Stimulated activated CD4-positive, alpha-beta T cell treated with anti-CD3 and anti-CD28 coated beads, TNF-alpha, amount 100 ng/mL, for 4 hours (primary cell): ENCODE measurements around the gene RECK.
"Not testable (repeated sequence)": the region's sequence is repeated elsewhere in the genome, so short reads cannot be mapped to it uniquely, and the experiment has no call there.

ENCODE experiments used
- DNase-seq, 3 experiments: peaks; one replicate each; pipeline ENCODE4 v3.0.0-alpha.2; 2020; ENCODE audit warnings: low read depth in 3 of 3

Gene RECK

DNA sequence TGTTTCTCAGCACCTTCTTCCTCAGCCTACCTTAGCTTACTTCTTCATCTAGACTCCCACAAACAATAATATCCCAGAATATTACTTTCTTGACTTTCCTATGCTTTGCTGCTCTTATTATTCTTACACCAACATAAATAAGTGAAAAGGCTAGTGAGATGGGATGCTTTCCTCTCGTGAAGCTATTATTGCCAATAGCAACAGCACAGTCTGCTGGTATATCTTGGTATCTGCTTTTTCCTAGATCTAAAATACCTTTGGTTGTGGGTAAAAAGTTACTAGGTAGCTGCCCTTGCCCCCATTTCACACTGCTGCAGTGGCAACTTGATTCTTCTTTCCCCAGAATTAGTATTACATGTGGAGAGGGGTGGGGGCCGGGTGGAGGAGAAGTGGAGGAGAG is 73.7 kb downstream of the RECK start:
- no peak for DNase-seq

DNA sequence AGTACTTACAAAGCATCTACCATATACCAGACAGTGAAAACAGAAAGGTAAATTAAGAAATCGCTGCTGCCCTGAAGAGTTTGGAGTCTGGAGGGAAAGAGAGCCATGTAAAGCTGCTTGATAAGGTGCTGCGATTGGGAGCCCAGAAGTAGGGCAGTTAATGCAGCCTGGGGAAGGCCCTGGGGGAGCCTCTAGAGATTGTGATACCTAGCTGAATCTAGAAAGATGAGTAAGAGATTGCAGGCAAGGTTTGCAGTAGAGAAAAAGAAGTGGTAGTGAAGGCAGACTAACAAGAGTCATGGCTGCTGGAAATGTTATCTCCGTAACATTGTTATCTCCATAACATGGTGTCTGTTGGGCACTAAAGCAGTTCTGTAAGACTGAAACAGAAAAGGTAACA is 75.8 kb downstream of the RECK start:
- DNase-seq = no peak

DNA sequence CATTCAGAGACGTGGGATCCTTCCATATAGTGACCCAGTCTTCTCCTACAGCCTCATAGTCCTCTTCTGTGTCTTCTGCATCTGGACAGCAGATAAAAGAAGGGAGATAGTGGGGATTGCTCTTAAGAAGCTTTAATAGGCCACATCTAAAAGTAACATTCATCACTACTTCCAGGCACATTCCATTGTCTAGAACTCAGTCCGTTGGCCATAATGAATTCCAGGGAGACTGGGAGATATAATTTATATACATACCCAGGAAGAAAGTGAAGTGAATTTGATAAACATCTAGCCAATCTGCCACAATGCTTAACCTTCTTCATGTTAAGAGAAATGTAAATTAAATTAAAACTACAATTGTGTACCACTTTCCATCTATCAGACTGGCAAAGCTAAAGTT is 77.3 kb downstream of the RECK start:
- DNase-seq = no peak

DNA sequence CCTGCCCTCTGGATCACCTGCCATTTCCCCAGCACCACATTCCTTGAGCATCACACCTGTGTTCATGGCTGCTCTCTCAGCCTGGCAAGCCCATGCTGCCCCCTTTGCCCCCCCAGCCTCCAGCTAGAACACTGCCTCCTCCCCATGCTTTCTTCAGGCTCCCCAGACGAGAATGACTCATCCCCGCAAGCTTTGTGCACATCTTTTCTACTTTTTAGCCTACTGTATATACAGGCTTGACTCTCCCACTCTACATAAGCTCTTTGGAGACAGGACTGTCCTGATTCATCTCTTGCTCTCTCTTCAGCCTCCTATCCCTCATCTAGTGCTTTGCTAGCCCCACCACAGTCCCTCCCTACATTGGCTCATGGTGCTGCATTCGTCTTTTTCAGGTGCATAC is 79.9 kb downstream of the RECK start:
- no peak for DNase-seq

DNA sequence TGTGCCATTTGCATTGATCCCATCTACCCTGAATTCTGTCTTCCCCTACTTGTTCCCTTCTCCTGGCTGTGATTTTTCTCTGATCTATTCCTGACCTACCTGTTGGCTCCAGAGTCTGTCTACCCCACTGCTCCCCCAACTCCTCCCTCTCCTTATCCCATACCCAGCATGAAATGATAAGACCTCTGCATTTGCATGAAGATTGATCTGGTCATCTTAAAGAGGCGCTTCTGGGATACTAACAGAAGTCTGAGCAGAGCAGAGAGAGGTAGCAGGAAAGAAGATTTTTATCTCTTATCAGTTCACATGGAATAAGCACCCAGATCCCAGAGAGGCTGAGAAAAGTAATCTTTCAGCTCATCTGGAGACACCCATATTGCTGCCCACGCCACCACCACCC is 81.5 kb downstream of the RECK start:
- no peak for DNase-seq

DNA sequence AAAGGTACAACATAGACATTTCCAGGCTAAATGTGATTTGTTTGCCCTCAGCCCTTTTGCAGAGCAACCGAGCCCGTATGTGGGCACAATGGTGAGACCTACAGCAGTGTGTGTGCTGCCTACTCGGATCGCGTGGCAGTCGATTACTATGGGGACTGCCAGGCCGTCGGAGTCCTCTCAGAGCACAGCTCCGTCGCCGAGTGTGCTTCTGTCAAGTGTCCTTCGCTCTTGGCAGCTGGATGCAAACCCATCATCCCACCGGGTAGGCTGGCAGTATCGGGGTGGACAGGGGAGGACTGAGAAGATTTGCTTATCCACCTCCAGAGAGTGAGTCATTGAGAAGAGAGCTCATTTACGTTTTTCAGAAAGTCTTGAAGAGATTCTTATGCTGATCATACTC is 82.0 kb downstream of the RECK start:
- no peak for DNase-seq

DNA sequence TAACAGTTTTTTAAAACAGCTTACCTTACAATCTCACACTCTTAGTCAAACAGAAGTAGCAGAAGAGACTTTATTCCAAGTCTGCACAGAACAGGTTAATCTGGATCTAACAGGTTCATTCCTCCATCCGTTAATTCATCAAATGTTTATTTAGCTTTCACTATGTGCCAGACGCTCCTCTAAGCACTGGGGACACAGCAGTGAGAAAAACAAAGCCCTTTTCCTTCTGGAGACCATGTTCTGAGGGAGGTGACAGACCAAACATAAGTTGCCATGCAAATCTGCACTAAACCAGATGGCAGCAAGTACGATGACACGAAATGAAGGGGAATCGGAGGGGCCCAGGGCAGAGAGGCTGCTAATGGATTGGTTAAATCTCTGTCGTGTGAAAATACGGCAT is 82.8 kb downstream of the RECK start:
- no peak for DNase-seq

DNA sequence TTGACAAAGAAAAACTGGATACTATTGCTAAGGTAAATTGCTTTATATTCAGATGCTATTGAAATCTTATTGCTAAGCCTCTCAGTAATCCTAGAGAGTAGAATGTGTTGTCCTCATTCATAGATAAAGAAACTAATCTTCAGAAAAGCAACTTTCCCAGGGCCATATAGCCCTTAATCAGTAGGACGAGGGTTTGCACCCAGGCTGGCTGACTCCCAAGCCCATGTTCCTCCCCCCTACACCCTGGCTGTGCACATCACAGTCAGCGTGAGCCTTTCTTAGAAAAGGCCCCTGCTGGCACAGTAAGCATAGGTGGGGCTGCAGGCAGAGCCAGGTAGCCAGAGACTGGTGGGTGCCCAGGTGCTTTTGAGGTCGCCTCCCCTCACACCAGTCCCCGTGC is 84.0 kb downstream of the RECK start:
- no peak for DNase-seq

DNA sequence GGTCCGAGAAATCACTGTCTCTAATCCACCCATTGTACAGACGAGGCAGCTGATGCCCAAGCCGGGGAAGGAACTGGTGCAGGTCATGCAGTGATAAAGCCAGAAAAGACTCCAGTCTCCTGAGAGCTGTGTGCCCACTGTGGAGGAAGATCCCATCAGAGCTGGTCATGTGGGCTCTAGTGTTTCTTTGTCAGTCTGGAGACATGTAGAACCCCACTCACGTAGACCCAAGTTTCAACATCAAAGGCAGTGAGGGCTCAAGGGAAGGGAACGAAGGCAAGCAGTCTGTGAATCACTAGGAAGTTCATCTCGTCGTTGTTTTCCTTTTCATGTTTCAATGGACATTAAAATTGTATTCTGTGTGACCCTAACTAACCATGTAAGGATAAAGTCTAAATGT is 85.3 kb downstream of the RECK start:
- no peak for DNase-seq

DNA sequence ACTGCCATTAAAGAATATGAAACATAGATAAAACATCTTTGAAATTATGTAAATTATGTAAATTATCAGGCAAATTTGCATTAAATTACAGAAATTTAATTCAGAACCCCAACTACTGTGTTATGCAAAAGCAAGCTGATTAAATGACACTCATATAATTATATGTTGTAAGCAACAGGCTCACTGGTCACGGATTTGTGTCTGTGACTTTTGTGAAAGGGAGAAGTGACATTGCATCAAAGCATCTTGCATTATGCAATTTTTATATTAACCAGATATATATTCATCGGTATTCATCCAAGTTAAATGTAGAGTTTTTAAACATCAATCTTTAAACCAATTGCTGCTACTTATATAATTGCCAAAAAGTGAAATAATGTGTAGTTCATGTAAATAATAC is 86.8 kb downstream of the RECK start:
- no peak for DNase-seq

DNA sequence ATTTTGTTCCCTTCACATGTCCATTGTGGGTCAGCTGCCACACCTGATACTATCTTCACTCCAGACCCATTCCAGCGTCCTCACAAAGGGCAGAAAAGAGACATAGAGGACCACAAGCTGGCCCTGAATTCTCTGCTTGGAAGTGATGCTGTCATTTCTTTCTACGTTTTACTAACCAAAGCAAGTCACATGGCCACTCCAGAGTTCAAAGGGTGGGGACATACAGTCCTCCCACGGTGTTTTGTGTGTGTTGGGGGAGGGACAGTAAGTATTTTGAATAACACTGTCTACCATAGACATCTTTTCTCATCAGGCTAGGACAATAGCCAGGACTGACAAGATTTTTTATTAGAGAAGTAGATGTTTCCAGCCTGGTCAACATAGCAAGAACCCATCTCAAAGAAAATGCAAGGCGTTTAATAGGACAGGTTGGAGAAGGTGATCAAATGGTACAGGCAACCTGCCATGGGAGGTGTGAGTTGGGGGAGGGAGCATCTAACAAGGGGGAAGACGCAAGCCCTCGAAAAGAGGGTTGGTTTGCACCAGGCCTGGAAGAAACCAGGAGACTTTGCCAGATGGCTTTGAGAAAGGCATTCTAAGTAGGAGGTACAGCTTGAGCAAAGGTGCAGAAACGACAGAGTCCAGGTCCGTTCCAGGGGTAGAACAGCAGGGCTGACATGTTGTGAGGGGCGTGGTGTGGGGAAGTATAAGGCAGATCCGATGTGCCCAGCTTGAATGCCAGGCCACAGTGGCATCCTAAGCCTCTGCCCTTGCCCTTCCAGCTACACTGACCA is 88.5 kb downstream of the RECK start:
- DNase-seq = no peak

DNA sequence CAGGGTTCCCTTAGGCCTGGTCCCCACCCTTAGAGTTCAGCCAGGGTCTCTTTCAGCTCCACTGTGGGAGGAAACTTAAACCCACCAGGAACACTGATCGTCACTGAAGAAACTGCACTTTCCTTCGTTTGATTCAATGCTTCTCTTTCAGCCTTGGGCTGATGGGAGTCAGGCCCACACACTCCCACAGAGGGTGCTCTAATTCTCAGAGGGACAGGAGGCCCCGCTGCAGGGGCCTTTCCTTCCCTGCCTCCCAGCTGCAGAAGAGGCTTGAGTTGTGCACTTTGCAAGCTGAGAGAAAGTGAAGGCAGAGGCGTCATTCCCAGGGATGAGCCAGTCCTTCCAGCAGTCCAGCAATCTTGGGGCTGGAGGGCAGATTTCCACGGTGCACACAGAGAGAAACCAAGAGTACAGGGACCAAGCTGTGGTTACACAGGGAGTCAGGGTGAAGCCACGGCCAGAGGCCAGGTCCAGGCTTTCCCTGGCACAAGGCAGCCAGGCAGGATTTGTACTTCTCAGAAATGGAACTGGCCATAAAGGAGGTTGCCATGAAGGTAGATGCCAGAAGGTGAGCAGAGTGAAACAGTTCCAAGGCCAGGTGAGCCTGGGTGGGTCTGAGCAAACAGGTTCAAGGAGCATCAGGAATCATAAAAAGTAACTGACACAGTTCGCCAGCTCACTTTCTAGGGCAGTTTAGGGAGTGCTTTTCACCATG is 89.5 kb downstream of the RECK start:
- no peak for DNase-seq

DNA sequence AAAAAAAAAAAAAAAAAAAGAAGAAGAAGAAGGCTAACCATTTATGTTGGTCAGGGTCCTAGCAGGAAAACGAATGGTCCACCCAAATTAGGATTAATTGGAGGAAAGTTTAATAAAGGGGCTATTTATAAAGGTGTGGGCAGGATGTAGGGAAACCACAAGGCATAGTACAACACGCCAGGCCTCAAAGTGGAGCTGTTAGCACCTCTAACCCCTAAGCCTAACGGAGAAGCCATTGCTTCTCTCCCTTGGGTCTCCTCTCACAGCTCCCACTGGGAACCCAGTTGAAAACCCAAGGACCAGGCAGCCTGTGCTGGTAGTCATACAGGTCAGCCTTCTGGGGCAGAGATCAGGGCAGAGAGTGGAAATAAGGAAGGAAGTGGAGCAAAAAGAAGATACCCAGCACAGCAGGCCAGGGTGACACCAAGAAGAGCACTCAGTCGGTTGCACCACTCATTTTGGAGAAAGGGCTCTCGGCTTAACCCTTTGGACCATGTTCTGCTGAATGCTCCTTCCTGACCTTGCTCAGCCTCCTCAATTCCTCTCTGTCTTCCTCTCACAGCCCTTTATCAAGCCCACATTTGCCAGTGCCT is 91.0 kb downstream of the RECK start:
- DNase-seq = no peak

DNA sequence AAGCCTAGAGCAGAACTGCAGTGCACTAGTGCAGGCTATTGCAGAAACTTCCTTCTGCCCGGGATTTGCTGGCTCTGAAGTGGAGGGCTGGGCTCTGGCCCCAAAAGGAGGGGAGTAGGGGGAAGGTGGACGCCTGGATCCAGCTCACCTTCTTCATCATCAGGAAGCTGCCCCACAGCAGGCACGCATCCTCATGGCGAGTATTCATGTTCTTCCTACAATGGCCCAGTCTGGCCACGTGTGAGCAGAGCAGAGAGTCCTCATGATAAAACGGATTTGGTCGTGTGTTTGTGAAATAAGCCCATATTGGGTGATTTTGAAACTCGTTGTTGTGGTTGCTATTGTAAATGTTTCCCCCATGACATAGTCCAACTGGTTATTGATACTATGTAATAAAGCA is 91.6 kb downstream of the RECK start:
- DNase-seq = no peak

DNA sequence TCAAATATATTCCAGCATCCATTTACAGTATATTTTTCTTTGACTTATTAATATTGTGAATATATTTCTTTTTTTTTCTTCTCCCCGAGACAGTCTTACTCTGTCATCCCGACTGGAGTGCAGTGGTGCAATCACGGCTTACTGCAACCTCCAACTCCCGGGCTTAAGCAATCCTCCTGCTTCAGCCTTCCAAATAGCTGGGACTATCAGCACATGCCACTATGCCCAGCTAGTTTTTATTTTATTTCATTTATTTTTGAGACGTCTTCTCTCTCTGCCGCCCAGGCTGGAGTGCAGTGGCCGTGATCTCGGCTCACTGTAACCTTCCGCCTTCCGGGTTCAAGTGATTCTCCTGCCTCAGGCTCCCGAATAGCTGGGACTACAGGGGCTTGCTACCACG is 92.4 kb downstream of the RECK start:
- DNase-seq = no peak

DNA sequence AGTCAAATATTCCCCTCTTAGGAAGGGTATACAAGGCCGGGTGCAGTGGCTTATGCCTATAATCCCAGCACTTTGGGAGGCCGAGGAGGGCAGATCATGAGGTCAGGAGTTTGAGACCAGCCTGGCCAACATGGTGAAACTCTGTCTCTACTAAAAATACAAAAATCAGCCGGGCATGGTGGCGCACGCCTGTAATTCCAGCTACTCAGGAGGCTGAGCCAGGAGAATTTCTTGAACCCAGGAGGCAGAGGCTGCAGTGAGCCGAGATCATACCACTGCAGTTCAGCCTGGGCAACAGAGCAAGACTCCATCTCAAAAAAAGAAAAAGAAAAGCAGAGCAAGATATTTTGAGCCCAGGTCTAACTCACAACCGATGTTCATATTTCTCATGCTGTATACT is 95.0 kb downstream of the RECK start:
- not testable (repeated sequence) for DNase-seq

DNA sequence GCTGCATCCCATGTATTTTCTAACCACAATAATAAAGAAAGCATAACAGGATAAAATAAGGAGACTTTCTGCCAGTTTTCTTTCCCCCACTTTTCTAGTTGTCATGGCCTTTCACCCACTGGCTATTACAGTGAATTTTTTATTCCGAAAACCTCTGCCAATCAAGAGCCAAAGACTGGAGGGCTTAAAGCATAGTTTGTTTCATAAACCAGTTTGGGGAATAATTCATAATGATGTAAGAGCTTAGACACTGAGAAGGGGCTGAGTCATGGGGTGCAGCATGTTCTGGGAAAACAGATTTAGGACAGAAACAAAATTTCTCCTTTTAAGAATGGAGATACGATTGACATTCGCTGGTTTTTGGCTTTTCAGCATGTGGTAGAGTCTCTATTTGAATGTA is 95.4 kb downstream of the RECK start:
- DNase-seq = no peak

DNA sequence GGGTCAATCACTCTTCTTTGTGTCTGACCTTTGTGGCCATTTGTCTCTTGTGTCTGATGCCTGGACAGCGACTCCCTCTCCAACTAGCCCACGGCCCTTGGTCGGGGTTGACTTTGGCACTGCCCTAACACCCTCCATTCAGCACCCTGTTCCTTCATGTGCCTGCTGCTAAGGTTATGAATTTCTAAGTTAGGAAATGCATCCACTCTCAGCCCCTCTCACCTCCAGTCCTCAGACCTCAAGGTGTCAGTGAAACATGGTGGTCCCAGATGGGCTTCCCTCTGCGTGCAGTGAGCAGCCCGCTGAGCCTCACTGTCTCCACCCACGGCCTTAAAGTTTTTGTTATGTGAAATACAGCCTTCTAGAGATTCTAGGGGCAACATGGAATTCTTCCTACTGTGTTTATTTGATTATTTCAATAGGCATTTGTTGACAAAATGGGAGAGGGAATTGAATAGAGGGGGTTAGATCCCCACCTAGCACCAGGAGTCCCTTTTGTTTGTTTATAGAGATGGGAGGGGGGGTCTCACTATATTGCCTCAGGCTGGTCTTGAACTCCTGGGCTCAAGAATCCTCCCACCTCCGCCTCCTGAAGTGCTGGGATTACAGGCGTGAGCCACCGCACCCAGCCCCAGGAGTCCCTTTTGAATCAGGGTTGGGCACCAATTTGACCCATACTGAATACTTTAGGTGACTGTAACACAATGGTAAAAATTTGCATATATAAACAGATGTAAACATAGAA is 98.2 kb downstream of the RECK start:
- DNase-seq = no peak

DNA sequence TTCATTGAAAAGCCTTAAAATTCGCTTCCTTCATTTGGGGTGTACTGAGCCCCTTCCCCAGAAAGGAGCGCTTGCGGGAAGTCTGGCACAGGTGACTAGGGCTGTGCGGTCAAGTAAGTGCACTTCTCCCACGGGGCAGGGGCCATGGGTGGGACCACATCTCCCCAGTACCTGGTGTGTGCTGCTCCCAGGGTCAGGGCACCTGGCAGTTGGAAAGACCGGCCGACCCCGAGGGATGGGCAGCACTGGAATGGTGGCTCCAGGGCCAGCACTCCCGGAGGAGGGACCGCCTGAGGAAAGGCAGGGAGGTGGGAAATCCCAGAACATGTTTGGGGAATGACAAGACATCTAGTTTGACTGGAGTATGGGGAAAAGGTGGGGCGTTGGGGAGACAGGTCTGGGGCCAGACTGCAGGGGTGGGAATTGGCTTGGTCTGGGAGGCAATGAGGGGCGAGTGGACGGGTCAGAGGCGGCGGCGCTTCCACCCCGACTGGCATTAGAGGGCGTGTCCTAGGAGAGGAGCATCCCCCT is 99.1 kb downstream of the RECK start:
- no peak for DNase-seq

DNA sequence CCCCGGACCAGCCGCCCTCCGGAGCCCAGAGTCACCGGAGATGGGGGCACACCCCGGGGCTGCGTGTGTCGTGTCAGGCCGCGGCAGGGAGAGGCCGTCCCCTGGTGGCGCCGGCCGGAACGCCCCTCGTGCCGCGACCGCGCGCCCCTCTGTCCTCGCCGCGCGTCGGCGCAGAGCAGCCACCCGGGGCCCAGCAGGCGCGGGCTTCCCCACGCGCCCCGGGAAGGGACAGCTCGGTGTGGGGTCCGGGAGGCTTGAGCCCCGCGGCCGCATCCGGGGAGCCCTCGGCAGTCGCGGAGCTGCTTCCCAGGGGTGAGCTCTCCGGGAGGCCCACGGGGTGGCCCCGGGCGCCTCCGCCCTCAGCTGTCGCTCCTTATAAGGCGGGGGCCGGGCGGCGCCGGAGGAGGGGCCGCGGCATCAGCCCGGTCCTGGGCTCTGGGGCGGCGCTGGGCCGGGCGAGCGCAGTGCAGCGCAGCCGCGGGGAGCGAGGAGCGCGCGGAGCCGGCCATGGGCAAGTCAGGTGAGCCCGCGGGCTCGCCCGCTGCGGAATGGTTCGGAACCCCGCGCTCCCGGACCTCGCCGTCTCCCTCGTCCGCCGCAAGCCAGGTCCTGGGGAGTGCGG is 99.7 kb downstream of the RECK start, which contains the start of gene GLIPR2:
TSS of gene GLIPR2 (plus strand) at position 462 of the 622 bp plus-strand sequence. CDS start at position 508, 46 bp downstream.
- DNase-seq = peak; percentile 55 to 63 (median 62)

DNA sequence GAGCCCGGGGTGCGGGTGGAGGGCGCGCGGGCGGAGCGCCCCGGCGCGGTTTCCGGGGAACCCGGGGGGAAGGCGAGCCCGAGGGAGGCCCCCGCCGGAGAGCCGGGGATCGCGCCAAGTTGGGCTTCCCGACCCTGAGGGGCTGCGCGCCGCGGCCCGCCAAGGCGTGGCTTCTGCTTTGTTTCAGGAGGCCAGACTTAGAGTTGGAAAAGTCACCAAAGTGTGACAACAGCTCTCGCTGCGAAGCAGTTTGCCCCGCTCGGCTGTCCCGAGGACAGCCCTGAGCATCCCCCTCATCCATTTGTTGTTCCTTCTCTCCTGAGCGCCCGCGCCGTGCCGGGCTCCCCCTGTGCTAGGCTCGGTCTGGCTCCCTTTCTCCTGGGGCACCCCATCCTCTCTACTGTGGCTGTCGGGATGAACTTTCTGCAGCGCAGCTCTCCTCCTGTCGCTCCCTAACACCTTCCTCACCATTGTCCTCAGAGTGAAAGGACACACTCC is 100.2 kb downstream of the RECK start:
- no peak for DNase-seq
